ACC112 (cell line): ENCODE measurements around the gene GID4.

Experiments used
- H2AFZ ChIP-seq: fragments of 200-600 bp; sonication (generic); one replicate; pipeline ENCODE4 v1.6.0; 2017; ENCODE audit warnings: antibody characterized with exemption, low read length; ENCODE audit not compliant: unreplicated experiment
- H3K27ac ChIP-seq: fragments of 200-600 bp; sonication (generic); 2 replicates; pipeline ENCODE4 v1.5.1; 2014; ENCODE audit warnings: low read depth, mild to moderate bottlenecking, antibody characterized with exemption, low read length, moderate library complexity
- H3K27me3 ChIP-seq: fragments of 200-600 bp; sonication (generic); 2 replicates; pipeline ENCODE4 v1.6.1; 2014; ENCODE audit warnings: mild to moderate bottlenecking, antibody characterized with exemption, low read length, moderate library complexity, mixed read lengths; ENCODE audit not compliant: insufficient read depth
- H3K36me3 ChIP-seq: fragments of 200-600 bp; sonication (generic); 2 replicates; pipeline ENCODE4 v1.6.1; 2016; ENCODE audit warnings: mild to moderate bottlenecking, antibody characterized with exemption, low read length, moderate library complexity, mixed read lengths; ENCODE audit not compliant: insufficient read depth
- H3K4me1 ChIP-seq: fragments of 200-600 bp; sonication (generic); one replicate; pipeline ENCODE4 v1.6.1; 2016; ENCODE audit warnings: low read length, mixed read lengths; ENCODE audit not compliant: insufficient read depth, unreplicated experiment, control insufficient read depth
- H3K4me3 ChIP-seq: fragments of 200-600 bp; sonication (generic); 2 replicates; pipeline ENCODE4 v1.5.1; 2014; ENCODE audit warnings: mild to moderate bottlenecking, low read depth, low read length
- H3K79me2 ChIP-seq: fragments of 200-600 bp; sonication (generic); one replicate; pipeline ENCODE4 v1.6.0; 2016; ENCODE audit warnings: low read length; ENCODE audit not compliant: control insufficient read depth, unreplicated experiment, insufficient read depth

Gene GID4

GRCh38 chr17:18028952-18029540 is 10.2 kb upstream of the GID4 start:
- Histone ChIP-seq H2AFZ (no peak overlapping the region), H3K27me3 (no peaks in the 10 kb centered on the region), H3K4me1 (peaks cover 33% of the 10 kb centered on the region), H3K4me3 (no peak overlapping the region), H3K79me2 (peaks cover 5% of the 10 kb centered on the region), H3K36me3 (no peaks in the 10 kb centered on the region), H3K27ac (no peak overlapping the region)

DNA sequence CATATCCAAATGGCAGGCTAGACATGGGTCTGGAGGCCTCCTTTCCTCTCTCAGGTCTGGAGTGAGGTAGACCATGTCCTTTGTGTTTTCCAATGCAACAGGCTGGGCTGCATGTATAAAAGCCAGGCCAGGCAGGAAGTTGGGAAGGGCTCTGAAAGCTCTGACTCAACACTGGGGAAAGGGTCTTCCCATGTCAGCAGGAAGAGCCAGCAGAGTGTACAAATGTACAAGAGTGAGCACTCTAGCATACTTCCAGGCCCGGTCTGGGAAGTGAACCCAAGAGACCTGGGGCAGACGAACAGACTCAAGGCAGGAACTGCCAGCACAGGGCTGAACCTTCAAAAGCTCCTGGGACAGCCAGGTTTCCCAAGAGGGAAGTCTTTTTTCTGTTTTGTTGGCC is 7.3 kb upstream of the GID4 start:
- peak overlapping the region; percentile 33 for H3K27ac ChIP-seq
- no peaks in the 10 kb centered on the region for H3K27me3 ChIP-seq
- H3K36me3 ChIP-seq, result no peaks in the 10 kb centered on the region
- H3K79me2 ChIP-seq, result peaks cover 8% of the 10 kb centered on the region
- H2AFZ ChIP-seq, result peak overlapping the region; percentile 11
- peaks cover 15% of the 10 kb centered on the region for H3K4me1 ChIP-seq
- no peak overlapping the region for H3K4me3 ChIP-seq

DNA sequence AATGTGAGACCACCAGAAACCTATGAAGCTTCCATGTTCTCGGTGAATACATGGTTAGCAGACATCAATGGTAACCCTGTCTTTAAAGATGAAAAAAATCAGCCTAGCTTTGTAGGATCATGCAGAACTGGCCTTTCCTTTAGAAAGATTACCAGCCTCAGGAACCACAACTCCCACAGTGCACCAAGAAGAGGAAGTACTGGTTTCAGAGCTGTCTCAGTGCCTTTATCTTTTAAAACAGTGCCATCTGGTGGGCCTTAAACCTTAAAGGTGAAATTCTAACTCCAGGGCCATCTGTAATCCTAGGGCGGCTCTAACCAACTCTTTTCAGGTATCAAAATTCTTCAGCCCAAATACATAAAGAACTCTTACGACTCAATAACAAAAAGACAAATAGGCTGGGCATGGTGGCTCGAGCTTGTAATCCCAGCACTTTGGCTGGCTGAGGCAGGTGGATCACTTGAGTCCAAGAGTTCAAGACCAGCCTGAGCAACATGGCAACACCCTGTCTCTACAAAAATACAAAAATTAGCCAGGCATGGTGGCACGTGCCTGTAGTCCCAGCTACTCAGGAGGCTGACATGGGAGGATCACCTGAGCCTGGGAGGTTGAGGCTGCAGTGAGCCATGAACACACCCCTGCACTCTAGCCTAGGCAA is 5.6 kb upstream of the GID4 start:
- H3K79me2 ChIP-seq, result peaks cover 21% of the 10 kb centered on the region
- peaks cover 24% of the 10 kb centered on the region for H3K4me1 ChIP-seq
- H3K36me3 ChIP-seq, result no peaks in the 10 kb centered on the region
- H3K4me3 ChIP-seq, result no peak overlapping the region
- no peak overlapping the region for H2AFZ ChIP-seq
- no peak overlapping the region for H3K27ac ChIP-seq
- no peaks in the 10 kb centered on the region for H3K27me3 ChIP-seq

DNA sequence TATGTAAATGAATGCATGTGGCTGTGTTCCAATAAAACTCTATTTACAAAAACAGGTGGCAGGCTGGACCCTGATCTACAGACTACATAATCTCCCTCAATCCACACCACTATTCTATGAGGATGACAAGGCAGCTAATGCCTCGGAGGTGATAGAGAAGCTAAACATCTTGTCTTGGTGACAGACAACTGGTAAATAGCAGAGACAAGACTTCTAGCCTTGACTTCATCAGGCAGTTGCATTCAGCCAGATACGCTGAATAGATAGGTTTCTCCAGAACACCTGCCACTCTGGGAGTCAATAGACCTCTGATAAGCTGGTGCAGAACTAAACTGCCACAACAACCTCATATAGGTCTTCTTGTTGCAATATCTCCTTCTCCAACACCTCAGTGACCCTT is 3.5 kb upstream of the GID4 start:
- Histone ChIP-seq H3K79me2 (peaks cover 26% of the 10 kb centered on the region), H3K27ac (no peak overlapping the region), H3K4me3 (no peak overlapping the region), H3K27me3 (no peaks in the 10 kb centered on the region), H2AFZ (no peak overlapping the region), H3K4me1 (peaks cover 30% of the 10 kb centered on the region), H3K36me3 (no peaks in the 10 kb centered on the region)

DNA sequence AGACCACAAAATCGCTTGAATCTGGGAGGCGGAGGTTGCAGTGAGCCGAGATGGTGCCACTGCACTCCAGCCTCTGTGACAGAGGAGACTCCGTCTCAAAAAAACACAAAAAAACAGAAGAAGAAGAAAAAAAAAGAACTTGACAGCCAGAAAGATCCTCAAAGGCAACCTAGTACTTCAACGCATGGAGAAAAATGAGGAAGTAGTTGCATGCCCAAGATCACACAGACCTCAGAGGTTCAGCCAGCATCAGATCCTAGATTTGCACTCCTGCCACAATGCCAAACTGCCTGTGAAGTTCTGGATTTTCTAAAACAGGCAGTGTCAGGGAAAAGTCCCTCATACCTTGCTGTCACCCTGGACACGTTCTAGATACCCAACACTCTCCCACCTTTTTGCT is 1.7 kb upstream of the GID4 start:
- no peak overlapping the region for H2AFZ ChIP-seq
- peak overlapping the region; percentile 90 for H3K4me3 ChIP-seq
- no peaks in the 10 kb centered on the region for H3K36me3 ChIP-seq
- H3K27ac ChIP-seq, result no peak overlapping the region
- no peaks in the 10 kb centered on the region for H3K27me3 ChIP-seq
- H3K4me1 ChIP-seq, result peaks cover 37% of the 10 kb centered on the region
- H3K79me2 ChIP-seq, result peaks cover 35% of the 10 kb centered on the region

GRCh38 chr17:18038149-18038850 is 908 bp upstream of the GID4 start:
- Histone ChIP-seq H3K4me3 (peak overlapping the region; percentile 90), H2AFZ (peak overlapping the region; percentile 69), H3K27me3 (no peaks in the 10 kb centered on the region), H3K79me2 (peaks cover 35% of the 10 kb centered on the region), H3K36me3 (no peaks in the 10 kb centered on the region), H3K27ac (no peak overlapping the region), H3K4me1 (peaks cover 35% of the 10 kb centered on the region)

- Histone ChIP-seq H3K79me2 (peaks cover 29% of the 10 kb centered on the region), H3K27me3 (no peaks in the 10 kb centered on the region), H3K4me1 (peaks cover 34% of the 10 kb centered on the region), H2AFZ (peak overlapping the region; percentile 76), H3K27ac (no peak overlapping the region), H3K4me3 (peak overlapping the region; percentile 90), H3K36me3 (no peaks in the 10 kb centered on the region)
These were observed 490 bp downstream of the GID4 start for GRCh38 chr17:18039535-18040260.

DNA sequence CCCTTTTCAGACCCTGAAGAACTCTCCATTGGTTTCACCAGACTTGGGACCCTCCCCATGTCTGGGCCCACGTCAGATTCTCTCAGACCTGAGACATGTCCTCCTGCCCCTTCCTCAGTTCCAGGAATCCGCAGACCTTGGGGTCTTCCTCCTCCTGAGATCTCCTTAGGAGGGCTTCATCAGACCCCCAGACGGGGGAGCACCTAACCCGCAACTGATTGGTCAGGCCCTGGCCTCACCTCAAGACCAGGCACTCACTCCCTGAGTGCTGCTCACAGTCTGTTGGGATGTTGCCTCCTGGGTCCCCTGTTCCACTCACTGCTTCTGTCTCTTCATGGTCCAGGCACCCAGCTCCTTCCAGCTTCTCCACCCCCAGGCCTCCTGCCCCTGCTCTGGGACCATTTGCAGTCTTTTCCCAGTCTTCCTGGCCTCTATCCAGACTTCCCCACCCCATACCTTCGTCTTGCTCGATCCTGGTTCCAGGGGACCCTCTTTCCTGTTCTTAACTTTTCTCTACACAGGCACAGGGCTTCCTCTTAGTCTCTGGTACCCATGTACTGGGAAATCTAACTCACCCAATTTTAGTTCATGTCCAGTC is 1.2 kb downstream of the GID4 start:
- Histone ChIP-seq H3K79me2 (peaks cover 29% of the 10 kb centered on the region), H3K36me3 (no peaks in the 10 kb centered on the region), H3K4me3 (peak overlapping the region; percentile 90), H3K27ac (no peak overlapping the region), H3K4me1 (peaks cover 34% of the 10 kb centered on the region), H2AFZ (peak overlapping the region; percentile 76), H3K27me3 (no peaks in the 10 kb centered on the region)

GRCh38 chr17:18041776-18042175 is 2.6 kb downstream of the GID4 start:
- Histone ChIP-seq H3K4me1 (peaks cover 34% of the 10 kb centered on the region), H3K27me3 (no peaks in the 10 kb centered on the region), H3K4me3 (0 out of 2 replicates have a peak overlapping the region, but pooled peaks have one; percentile 90), H3K36me3 (no peaks in the 10 kb centered on the region), H2AFZ (no peak overlapping the region), H3K27ac (no peak overlapping the region), H3K79me2 (peaks cover 29% of the 10 kb centered on the region)

- H2AFZ ChIP-seq, result no peak overlapping the region
- peaks cover 20% of the 10 kb centered on the region for H3K79me2 ChIP-seq
- H3K4me3 ChIP-seq, result no peak overlapping the region
- H3K27me3 ChIP-seq, result no peaks in the 10 kb centered on the region
- peaks cover 28% of the 10 kb centered on the region for H3K4me1 ChIP-seq
- no peaks in the 10 kb centered on the region for H3K36me3 ChIP-seq
- H3K27ac ChIP-seq, result no peak overlapping the region
These were observed 3.8 kb downstream of the GID4 start for GRCh38 chr17:18042983-18043382.
